GM12874 (cell line): Measurements from ENCODE around the gene SEMA4D.

ENCODE experiments used
- CTCF ChIP-seq: IDR thresholded peaks from 2 replicates; pipeline ENCODE4 v1.5.1; 2011; ENCODE audit warnings: low read depth, mild to moderate bottlenecking, control low read depth, low read length, moderate library complexity; ENCODE audit not compliant: insufficient read depth

Gene SEMA4D

GRCh38 chr9:89315482-89315881, 182.4 kb downstream of the SEMA4D start:
- TF ChIP-seq CTCF, result no peak

GRCh38 chr9:89314955-89315354, 183.0 kb downstream of the SEMA4D start:
- TF ChIP-seq CTCF, result no peak

- no peak for TF ChIP-seq CTCF
These were observed 184.1 kb downstream of the SEMA4D start for GRCh38 chr9:89313842-89314241.

- TF ChIP-seq CTCF, result no peak
These were observed 185.7 kb downstream of the SEMA4D start for GRCh38 chr9:89312222-89312571.

- no peak for TF ChIP-seq CTCF
These were observed 186.3 kb downstream of the SEMA4D start for GRCh38 chr9:89311346-89312221.
